ENCODE results near the gene TMC1. TPM values are rescaled to one million over a fixed set of nuclear protein-coding genes. Genes with fewer than 3 reads are reported as not detected.

Gene TMC1
- total RNA-seq, 2 donors from 2014 or later = 0.09 TPM; not detected in 1

- Mint-ChIP-seq H3K9me3 (no peaks in the 10 kb centered on the region), H3K27ac (no peak overlapping the region), H3K4me3 (no peak overlapping the region), H3K4me1 (no peaks in the 10 kb centered on the region), H3K27me3 (ENCODE audit: insufficient read depth) (no peaks in the 10 kb centered on the region), H3K36me3 (ENCODE audit: low read depth) (no peaks in the 10 kb centered on the region)
- Histone ChIP-seq H3K36me3 (ENCODE audit: control insufficient read depth, insufficient read depth, low read length) (no peaks in the 10 kb centered on the region), H3K9ac (ENCODE audit: extremely low read depth, low read length, poor library complexity, severe bottlenecking) (no peak overlapping the region), H3K9me3 (ENCODE audit: control insufficient read depth, low read length) (no peaks in the 10 kb centered on the region), H3K27me3 (ENCODE audit: control insufficient read depth, insufficient read depth, low read length, poor library complexity, severe bottlenecking) (no peaks in the 10 kb centered on the region), H3K4me1 (ENCODE audit: control insufficient read depth, insufficient read depth, low read length) (no peaks in the 10 kb centered on the region), H3K27ac (ENCODE audit: low read depth, low read length) (no peak overlapping the region), H3K4me3 (ENCODE audit: low read length) (no peak overlapping the region)
- no peak for DNase-seq
- WGBS, 2 experiments (ENCODE audit: insufficient coverage in 1 of 2, insufficient read length in 1 of 2) = 40 to 90% methylated on average over 1 to 3 of the region's 4 CpGs
- no peak for TF ChIP-seq CTCF (conservative IDR thresholded peaks at IDR 0.05)
Measured at GRCh38 chr9:72743836-72744235, 222.4 kb downstream of the TMC1 start.

- TF ChIP-seq CTCF (conservative IDR thresholded peaks at IDR 0.05) = no peak
- no peaks in the 10 kb centered on the region for H3K27me3 ChIP-seq (ENCODE audit: control insufficient read depth, insufficient read depth, low read length, poor library complexity, severe bottlenecking)
- no peak overlapping the region for H3K9ac ChIP-seq (ENCODE audit: extremely low read depth, low read length, poor library complexity, severe bottlenecking)
- no peak overlapping the region for H3K27ac ChIP-seq (ENCODE audit: low read depth, low read length)
- no peaks in the 10 kb centered on the region for H3K36me3 ChIP-seq (ENCODE audit: control insufficient read depth, insufficient read depth, low read length)
- H3K4me1 Mint-ChIP-seq = no peaks in the 10 kb centered on the region
- H3K27me3 Mint-ChIP-seq (ENCODE audit: insufficient read depth) = no peaks in the 10 kb centered on the region
- no peaks in the 10 kb centered on the region for H3K36me3 Mint-ChIP-seq (ENCODE audit: low read depth)
- no peaks in the 10 kb centered on the region for H3K4me1 ChIP-seq (ENCODE audit: control insufficient read depth, insufficient read depth, low read length)
- H3K4me3 Mint-ChIP-seq = no peak overlapping the region
- 96 to 100% methylated on average over 2 to 5 of the region's 5 CpGs for WGBS, 2 experiments (ENCODE audit: insufficient coverage in 1 of 2, insufficient read length in 1 of 2)
- no peaks in the 10 kb centered on the region for H3K9me3 Mint-ChIP-seq
- no peak for DNase-seq
- no peak overlapping the region for H3K27ac Mint-ChIP-seq
- H3K4me3 ChIP-seq (ENCODE audit: low read length) = no peak overlapping the region
- no peaks in the 10 kb centered on the region for H3K9me3 ChIP-seq (ENCODE audit: control insufficient read depth, low read length)
Measured at GRCh38 chr9:72749276-72749675, 227.9 kb downstream of the TMC1 start.

GRCh38 chr9:72751541-72751940 is 230.1 kb downstream of the TMC1 start:
- Mint-ChIP-seq H3K27ac (no peak overlapping the region), H3K4me1 (no peaks in the 10 kb centered on the region), H3K9me3 (no peaks in the 10 kb centered on the region), H3K36me3 (ENCODE audit: low read depth) (no peaks in the 10 kb centered on the region), H3K4me3 (no peak overlapping the region), H3K27me3 (ENCODE audit: insufficient read depth) (no peaks in the 10 kb centered on the region)
- TF ChIP-seq CTCF (conservative IDR thresholded peaks at IDR 0.05) = no peak
- Histone ChIP-seq H3K4me3 (ENCODE audit: low read length) (no peak overlapping the region), H3K9ac (ENCODE audit: extremely low read depth, low read length, poor library complexity, severe bottlenecking) (no peak overlapping the region), H3K4me1 (ENCODE audit: control insufficient read depth, insufficient read depth, low read length) (no peaks in the 10 kb centered on the region), H3K36me3 (ENCODE audit: control insufficient read depth, insufficient read depth, low read length) (no peaks in the 10 kb centered on the region), H3K27me3 (ENCODE audit: control insufficient read depth, insufficient read depth, low read length, poor library complexity, severe bottlenecking) (no peaks in the 10 kb centered on the region), H3K9me3 (ENCODE audit: control insufficient read depth, low read length) (no peaks in the 10 kb centered on the region), H3K27ac (ENCODE audit: low read depth, low read length) (no peak overlapping the region)
- no peak for DNase-seq
- WGBS, 2 experiments (ENCODE audit: insufficient coverage in 1 of 2, insufficient read length in 1 of 2) = 80% methylated on average over 1 of the region's 1 CpG
